HFF-Myc (cell line): ENCODE results near the gene BCDIN3D.
A peak's percentile ranks its signal among the peaks of the same experiment; 100 is the strongest.
"Not testable (repeated sequence)": the region's sequence is repeated elsewhere in the genome, so short reads cannot be mapped to it uniquely, and the experiment has no call there.

Source experiments
- DNase-seq: peaks from one replicate; pipeline ENCODE4 v3.0.0-alpha.2; 2011; ENCODE audit warnings: low read depth; ENCODE audit errors: extremely low read depth
- H3K4me3 ChIP-seq: replicated peaks from 2 replicates; pipeline ENCODE4 v1.5.1; 2011; ENCODE audit warnings: low read depth, mild to moderate bottlenecking, control low read depth, low read length
- CTCF ChIP-seq: IDR thresholded peaks from 2 replicates; pipeline ENCODE4 v1.5.1; 2012; ENCODE audit warnings: mild to moderate bottlenecking, low read depth, low read length, control low read depth; ENCODE audit errors: missing control alignments

The BCDIN3D gene

DNA sequence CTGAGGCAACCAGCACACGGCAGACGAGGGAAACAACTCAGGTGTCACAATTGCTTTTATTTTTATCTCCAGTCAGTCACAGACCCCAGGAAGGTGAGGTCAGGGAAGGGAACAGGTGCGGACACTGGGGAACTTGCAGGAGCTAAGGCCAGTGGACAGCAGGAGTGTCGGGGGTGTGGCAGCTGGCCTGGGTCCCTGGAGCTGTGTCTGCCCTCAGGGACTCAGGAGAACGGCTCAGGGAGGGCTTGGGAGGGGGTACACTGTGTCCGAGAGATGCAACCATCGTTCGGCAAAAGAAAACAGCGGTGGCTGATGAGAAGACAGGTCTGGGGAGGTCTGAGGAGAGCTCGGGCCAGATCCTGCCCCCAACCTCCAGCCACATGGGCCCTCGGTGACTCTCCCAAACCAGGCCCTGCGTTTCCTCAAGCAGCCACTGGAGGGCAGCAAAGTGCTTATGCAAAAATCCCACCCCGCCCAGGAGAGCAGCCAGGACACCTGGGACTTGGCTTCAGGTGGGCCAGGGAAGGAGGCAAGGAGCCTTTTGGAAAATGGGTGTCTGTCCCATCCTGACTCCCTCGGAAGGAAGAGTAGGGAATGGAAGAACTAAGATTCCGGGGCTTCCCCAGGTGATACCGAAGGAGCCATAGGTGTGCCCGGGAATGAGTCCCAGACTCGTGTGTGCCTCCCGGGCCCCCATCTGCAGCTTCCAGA, 24.1 kb upstream of the BCDIN3D start:
- no peak overlapping the region for H3K4me3 ChIP-seq
- no peak for DNase-seq
- peak; percentile 98 for TF ChIP-seq CTCF

- TF ChIP-seq CTCF: no peak
- DNase-seq: no peak
- no peak overlapping the region for H3K4me3 ChIP-seq
These were observed 22.9 kb upstream of the BCDIN3D start for GRCh38 chr12:49865782-49866135.

DNA sequence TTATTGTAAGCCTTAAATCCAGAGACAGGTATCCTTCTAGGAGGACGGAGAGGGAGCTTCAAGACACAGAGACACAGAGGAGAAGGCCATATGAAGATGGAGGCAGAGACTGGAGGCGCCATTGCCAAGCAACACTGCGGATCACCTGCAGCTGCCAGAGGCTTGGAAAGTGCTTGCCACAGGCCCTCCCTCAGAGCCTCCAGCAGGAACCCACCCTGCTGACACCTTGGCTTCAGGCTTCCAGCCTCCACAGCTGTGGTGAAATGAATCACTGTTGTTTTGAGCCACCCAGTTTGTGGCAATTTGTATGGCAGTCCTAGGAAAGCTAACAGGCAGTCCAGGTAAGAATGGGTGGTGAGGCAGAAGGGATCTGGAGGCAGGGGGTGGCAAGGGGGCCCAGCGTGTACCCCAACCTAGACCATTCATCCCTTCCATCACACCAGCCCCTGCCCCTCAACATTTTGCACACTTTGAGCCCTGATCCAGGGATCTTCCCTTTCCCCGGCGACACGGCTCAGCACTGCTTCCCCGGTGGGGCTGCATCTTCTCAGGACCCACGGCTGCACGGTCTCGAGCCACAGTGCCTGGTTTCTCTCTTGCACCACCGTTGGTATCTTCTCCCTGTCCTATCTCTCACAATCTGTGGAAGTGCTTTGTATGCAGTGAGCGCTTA, 22.3 kb upstream of the BCDIN3D start:
- TF ChIP-seq CTCF: no peak
- no peak for DNase-seq
- no peak overlapping the region for H3K4me3 ChIP-seq

- DNase-seq: no peak
- no peak for TF ChIP-seq CTCF
- no peak overlapping the region for H3K4me3 ChIP-seq
These were observed 21.8 kb upstream of the BCDIN3D start for GRCh38 chr12:49864798-49865090.

DNA sequence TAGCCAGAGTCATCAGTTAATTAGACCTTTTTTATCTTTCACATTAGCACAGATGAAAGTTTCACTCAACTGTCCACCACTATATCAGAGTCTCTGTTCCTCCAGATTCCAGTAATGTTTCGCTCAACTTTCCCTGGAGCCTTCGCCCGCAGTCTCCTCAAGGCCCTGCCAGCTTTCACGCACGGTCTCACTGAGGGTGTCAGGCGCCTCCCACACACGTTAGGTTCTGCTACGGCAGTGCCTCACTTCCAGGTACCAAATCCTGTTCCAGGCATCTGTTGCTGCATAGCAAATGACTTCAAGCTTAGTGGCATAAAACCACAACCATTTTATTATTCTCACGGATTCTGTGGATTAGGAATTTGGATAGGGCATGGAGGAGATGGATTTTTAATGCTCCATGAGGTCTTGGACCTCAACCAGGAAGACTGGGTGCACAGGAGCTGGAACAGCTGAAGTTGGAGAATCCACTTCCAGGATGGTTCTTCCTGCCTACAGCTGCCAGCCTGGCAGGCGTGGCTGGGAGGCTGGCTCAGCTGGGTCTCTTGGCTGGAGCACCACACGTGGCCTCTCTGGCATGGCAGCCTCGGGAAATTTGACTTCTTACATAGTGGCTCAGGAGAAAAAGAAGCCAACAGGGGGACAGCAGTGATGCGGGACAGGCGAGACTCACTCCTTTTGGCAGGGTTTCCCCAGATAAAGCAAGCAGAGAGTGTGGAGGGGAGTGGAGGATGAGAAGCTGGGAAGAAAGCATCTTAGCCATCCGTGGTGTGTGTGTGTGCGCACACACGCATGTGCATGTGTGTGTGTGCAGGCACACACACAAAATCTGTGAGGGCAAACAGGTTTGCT, 21.3 kb upstream of the BCDIN3D start:
- H3K4me3 ChIP-seq: no peak overlapping the region
- no peak for DNase-seq
- TF ChIP-seq CTCF: no peak

DNA sequence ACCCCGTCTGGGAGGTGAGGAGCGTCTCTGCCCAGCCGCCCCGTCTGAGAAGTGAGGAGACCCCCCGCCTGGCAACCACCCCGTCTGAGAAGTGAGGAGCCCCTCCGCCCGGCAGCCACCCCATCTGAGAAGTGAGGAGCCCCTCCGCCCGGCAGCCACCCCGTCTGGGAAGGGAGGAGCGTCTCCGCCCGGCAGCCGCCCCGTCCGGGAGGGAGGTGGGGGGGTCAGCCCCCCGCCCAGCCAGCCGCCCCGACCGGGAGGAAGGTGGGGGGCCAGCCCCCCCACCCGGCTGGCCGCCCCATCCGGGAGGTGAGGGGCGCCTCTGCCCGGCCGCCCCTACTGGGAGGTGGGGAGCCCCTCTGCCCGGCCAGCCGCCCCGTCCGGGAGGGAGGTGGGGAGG, 18.0 kb upstream of the BCDIN3D start:
- not testable (repeated sequence) for DNase-seq, H3K4me3 ChIP-seq

GRCh38 chr12:49855890-49856289, 13.0 kb upstream of the BCDIN3D start:
- not testable (repeated sequence) for H3K4me3 ChIP-seq, DNase-seq
